Measurements from ENCODE around the gene RBM33.
A peak's percentile ranks its signal among the peaks of the same experiment; 100 is the strongest.

Gene RBM33

DNA sequence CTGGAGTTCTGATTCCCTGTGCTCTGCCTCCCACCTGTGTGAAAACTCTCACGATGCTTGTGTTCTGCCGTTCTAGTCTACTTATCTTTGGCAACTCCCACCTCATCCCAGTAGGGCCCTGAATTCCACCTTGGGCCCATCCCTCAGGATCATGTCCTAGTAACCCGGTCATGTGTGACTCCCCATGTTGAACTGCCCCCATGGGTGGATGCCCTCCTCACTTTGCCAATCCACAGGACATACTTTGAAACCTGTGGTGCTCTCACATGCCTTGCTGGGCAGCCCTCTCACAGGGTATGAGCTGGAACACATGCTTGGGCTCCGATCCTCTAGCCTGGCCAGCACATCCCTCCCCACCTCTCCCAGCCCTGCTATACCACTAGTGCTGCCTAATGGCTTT is 3.8 kb upstream of the RBM33 start:
- ATAC-seq (no peak), DNase-seq (no peak)
- no peak overlapping the region for H3K27ac Mint-ChIP-seq
- H3K36me3 Mint-ChIP-seq (ENCODE audit: low read depth) = peaks cover 47% of the 10 kb centered on the region
- H3K4me1 Mint-ChIP-seq = peaks cover 24% of the 10 kb centered on the region
- H3K27me3 Mint-ChIP-seq = peaks cover 9% of the 10 kb centered on the region
- H3K9me3 Mint-ChIP-seq = peaks cover 26% of the 10 kb centered on the region
- H3K4me3 Mint-ChIP-seq = no peak overlapping the region

DNA sequence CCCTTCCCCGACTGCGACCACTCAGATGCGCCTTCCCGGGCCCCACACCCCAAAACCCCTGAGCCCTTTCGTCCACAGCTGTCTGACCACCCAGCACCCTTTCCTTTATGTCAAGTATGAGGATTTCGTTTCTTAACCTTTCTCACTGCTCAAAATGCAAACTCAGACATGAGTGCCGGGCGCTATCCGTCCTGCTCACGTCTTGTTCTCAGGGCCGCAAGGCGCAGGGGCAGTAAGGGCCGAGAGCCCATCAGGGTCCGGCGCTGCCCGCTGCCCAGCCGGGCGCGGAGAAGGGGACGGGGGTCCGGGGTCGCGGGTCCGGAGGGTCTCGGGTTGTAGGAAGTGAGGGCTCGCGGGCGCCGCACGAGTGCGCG is 670 bp upstream of the RBM33 start:
- peaks cover 51% of the 10 kb centered on the region for H3K4me1 Mint-ChIP-seq
- H3K27me3 Mint-ChIP-seq = no peaks in the 10 kb centered on the region
- peak overlapping the region; percentile 99 for H3K27ac Mint-ChIP-seq
- peaks cover 71% of the 10 kb centered on the region for H3K36me3 Mint-ChIP-seq (ENCODE audit: low read depth)
- DNase-seq (no peak), ATAC-seq (peak; percentile 16)
- H3K4me3 Mint-ChIP-seq = peak overlapping the region; percentile 97
- H3K9me3 Mint-ChIP-seq = peaks cover 8% of the 10 kb centered on the region

DNA sequence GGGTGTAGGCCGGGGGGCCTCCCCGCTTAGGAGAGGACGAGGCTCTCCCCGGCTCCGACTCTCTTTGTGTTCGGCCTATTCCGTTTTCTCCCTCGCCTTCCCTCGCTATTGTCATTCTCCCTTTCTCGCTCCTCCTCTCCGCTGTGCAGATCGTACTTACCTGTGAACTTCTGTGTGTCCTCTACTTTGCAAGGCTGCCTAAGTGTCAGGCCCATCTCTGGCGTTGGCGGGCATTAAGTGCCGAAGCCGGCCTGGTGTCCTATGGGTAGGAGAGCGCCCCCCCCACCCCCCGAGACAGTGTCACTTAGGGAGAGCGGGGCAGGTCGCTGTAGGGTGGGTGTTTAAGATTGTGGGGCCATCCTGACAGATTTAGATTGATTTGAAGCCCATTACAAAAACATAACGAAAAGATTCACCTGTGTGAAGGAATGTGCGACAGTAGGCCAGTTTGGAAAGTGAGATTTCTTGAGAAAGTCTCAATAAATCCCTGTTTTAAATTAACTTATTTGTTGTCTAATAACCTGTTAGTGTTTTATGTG is 579 bp downstream of the RBM33 start:
- Mint-ChIP-seq H3K27me3 (no peaks in the 10 kb centered on the region), H3K9me3 (peaks cover 13% of the 10 kb centered on the region), H3K4me1 (peaks cover 63% of the 10 kb centered on the region), H3K4me3 (peak overlapping the region; percentile 97), H3K27ac (peak overlapping the region; percentile 98), H3K36me3 (ENCODE audit: low read depth) (peaks cover 77% of the 10 kb centered on the region)
- peak; percentile 50 for ATAC-seq
- DNase-seq = peak; percentile 54

DNA sequence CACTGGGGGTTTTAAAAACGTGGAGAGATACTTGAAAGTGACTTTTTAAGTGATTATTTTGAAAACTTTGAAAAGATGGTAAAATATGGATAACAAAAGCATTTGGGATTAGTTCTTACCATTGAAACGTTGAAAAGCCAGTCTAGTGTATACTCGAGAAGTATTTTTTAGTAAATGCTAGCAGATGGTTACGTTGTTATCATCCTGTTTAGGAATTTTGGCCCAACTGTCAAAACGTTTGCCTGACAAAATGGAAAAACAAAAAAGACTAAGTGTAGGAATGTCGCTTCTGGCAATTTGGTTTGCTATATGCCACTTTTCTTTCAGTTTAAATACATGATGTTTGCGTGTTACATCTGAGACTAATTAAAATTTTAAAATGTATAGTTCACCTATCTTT is 1.2 kb downstream of the RBM33 start:
- Mint-ChIP-seq H3K4me3 (peak overlapping the region; percentile 97), H3K27me3 (no peaks in the 10 kb centered on the region), H3K4me1 (peaks cover 67% of the 10 kb centered on the region), H3K36me3 (ENCODE audit: low read depth) (peaks cover 75% of the 10 kb centered on the region), H3K27ac (peak overlapping the region; percentile 98), H3K9me3 (peaks cover 13% of the 10 kb centered on the region)
- no peak for ATAC-seq
- DNase-seq = no peak

DNA sequence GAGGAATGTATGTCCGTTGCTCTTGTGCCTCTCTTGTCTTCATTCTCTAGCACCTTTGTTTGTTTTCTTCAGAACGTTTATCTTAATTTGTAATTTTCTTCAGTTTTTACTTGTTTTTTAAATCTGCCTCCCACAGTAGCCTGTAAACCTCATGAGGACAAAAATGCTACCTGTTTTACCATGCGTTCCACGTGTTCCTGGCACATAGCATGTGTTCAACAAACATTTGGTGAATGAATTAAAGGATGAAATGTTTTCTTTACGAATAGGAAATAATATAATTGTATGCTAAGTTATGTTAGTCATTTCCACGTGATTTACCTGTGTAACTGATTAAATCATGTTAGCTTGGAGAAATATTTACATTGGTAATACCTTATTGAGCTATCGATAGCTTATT is 2.2 kb downstream of the RBM33 start:
- no peaks in the 10 kb centered on the region for H3K27me3 Mint-ChIP-seq
- ATAC-seq = no peak
- peak overlapping the region; percentile 64 for H3K27ac Mint-ChIP-seq
- DNase-seq = no peak
- peak overlapping the region; percentile 97 for H3K4me3 Mint-ChIP-seq
- peaks cover 73% of the 10 kb centered on the region for H3K4me1 Mint-ChIP-seq
- H3K9me3 Mint-ChIP-seq = peaks cover 13% of the 10 kb centered on the region
- peaks cover 68% of the 10 kb centered on the region for H3K36me3 Mint-ChIP-seq (ENCODE audit: low read depth)

DNA sequence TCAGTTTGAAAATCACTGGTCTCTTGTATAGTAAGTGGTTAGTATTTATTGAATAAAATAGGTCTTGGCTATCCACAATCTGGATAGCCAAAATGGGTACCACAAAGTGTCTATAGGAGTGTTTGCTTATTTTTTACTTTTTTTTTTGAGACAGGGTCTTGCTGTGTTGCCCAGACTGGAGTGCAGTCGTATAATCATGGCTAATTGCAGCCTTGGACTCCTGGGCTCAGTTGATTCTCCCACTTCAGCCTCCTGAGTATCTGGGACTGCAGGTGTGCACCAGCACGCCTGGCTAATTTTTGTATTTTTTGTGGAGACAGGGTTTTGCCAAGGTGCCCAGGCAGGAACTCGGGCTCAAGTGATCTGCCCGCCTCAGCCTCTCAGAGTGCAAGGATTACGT is 2.8 kb downstream of the RBM33 start:
- peaks cover 79% of the 10 kb centered on the region for H3K4me1 Mint-ChIP-seq
- no peak overlapping the region for H3K4me3 Mint-ChIP-seq
- peaks cover 63% of the 10 kb centered on the region for H3K36me3 Mint-ChIP-seq (ENCODE audit: low read depth)
- H3K9me3 Mint-ChIP-seq = peaks cover 13% of the 10 kb centered on the region
- ATAC-seq = no peak
- H3K27me3 Mint-ChIP-seq = no peaks in the 10 kb centered on the region
- DNase-seq = no peak
- H3K27ac Mint-ChIP-seq = peak overlapping the region; percentile 49

DNA sequence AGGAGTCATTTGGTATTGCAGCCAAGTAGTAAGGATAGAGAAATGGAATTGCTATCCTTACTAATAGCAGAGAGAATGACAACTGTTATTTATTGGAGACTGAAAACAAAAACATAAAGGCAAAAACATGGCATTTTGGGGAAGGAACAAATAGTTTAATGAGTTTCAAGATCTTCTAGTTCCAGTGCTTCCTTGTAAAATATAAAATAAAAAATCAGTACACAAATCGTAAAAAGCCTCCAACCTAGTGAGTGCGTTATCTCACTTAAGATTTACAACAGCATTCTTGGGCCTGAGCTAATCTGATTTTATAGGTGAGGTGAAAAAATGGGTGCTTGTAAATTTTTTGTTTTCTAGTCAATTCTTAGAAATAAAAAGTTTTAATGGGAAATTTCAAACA is 3.3 kb downstream of the RBM33 start:
- H3K27ac Mint-ChIP-seq = no peak overlapping the region
- ATAC-seq (no peak), DNase-seq (no peak)
- H3K9me3 Mint-ChIP-seq = peaks cover 13% of the 10 kb centered on the region
- H3K36me3 Mint-ChIP-seq (ENCODE audit: low read depth) = peaks cover 64% of the 10 kb centered on the region
- no peak overlapping the region for H3K4me3 Mint-ChIP-seq
- peaks cover 81% of the 10 kb centered on the region for H3K4me1 Mint-ChIP-seq
- H3K27me3 Mint-ChIP-seq = no peaks in the 10 kb centered on the region

DNA sequence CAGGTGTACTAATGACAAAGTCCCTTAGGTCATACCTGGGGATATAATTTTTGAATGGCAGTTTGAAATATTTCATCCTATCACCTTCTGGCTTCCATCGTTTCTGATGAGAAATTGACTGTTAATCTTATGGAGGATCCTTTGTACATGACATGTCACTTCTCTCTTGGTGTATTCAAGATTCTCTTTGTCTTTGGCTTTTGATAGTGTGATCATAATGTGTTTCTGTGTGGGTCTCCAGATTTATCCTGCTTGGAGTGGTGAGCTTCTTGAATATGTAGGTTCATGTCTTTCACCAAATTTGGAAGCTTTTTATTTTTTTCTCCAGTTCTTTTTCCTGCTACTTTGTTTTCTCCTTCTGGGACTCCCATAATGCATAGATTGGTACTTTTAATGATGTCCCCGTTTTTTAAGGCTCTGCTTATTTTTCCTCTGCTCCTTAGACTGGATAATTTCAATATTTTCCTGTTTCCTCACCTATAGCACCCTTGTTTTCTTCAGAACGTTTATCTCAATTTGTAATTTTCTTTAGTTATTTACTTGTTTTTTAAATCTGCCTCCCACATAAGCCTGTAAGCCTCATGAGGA is 4.4 kb downstream of the RBM33 start:
- ATAC-seq (no peak), DNase-seq (no peak)
- Mint-ChIP-seq H3K36me3 (ENCODE audit: low read depth) (peaks cover 53% of the 10 kb centered on the region), H3K4me1 (peaks cover 80% of the 10 kb centered on the region), H3K9me3 (peaks cover 13% of the 10 kb centered on the region), H3K4me3 (no peak overlapping the region), H3K27ac (no peak overlapping the region), H3K27me3 (no peaks in the 10 kb centered on the region)

DNA sequence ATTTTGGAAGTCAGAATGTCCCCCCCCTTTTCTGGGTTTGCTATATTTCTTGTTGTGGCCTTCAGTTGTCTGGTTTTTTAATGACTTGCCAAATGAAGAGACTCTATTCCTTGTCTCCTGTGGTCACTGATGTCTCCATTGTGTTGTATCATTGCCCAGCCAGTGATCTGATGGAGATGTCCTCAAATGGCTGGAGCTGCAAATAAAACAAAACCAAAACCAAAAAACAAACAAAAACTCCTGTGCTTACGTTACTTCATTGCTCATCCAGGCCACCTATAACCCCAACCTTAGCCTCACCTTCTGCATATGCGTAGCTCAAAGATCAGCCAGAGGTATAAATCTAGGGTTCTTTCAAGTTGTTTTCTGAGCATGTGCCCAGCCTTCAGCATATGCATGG is 5.1 kb downstream of the RBM33 start:
- DNase-seq = no peak
- Mint-ChIP-seq H3K27ac (peak overlapping the region; percentile 37), H3K4me1 (peaks cover 85% of the 10 kb centered on the region), H3K4me3 (no peak overlapping the region), H3K36me3 (ENCODE audit: low read depth) (peaks cover 51% of the 10 kb centered on the region), H3K27me3 (no peaks in the 10 kb centered on the region), H3K9me3 (peaks cover 13% of the 10 kb centered on the region)
- ATAC-seq = no peak

DNA sequence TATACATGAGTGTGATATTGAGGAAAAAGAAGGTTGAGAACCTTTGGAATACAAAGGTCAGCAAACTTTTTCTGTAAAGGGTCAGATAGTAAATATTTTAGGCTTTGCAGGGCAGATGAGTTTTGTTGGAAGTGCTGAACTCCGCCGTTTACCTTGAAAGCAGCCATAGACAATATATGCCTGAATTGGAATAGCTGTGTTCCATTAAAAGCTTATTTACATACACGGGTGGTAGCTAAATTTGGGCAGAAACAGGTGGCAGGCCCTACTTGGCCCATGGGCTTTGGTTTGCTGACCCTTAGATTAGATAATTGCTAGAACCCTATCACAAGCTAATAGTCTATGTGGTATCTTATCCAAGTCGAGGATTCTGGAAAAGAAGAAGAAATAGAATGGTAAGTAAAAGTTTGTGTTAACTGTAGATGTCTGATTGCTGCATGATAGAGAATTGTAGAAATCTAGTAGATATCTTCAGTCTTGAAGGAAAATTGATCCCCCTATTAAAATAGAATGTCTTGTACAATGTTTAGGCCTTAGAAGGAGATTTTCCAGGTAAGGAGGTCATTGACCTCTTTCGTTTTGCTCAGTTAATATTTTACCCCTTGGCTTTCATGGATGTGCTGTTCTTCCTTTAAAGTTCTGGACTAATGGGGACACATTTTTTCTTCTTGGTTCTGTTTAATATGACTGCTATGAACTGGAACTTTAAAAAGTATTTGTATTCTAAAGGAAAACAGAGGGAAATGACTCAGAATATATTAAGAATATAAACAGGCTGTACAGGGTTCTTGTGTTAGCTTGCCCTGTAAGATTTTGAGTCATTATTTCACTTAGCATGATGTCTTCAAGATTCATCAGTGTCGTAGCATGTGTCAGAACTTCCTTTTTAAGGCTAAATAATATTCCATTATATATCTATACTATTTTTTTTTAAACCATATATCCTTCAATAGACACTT is 8.0 kb downstream of the RBM33 start:
- Mint-ChIP-seq H3K4me1 (peaks cover 82% of the 10 kb centered on the region), H3K27ac (no peak overlapping the region), H3K27me3 (no peaks in the 10 kb centered on the region), H3K36me3 (ENCODE audit: low read depth) (peaks cover 38% of the 10 kb centered on the region), H3K4me3 (no peak overlapping the region), H3K9me3 (peaks cover 13% of the 10 kb centered on the region)
- ATAC-seq (no peak), DNase-seq (no peak)

DNA sequence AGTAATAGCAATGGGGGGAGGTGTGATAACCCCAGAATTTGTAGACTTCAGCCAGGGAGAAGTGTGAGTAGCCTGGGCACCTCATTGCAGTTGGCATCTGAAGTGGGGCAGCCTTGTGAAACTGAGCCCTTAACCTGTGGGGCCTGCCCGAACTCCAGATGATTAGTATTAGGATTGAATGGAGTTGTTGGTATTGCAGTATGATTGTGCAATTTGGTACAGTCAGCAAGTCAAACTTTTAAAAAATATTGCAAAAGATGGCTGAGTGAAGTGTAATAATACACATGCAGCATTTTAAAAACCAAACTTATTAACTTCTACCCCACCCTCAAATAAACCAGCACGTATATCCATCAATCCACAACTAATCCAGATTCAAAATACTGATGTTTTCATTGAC is 9.3 kb downstream of the RBM33 start:
- H3K4me3 Mint-ChIP-seq = no peak overlapping the region
- peaks cover 85% of the 10 kb centered on the region for H3K4me1 Mint-ChIP-seq
- H3K27me3 Mint-ChIP-seq = no peaks in the 10 kb centered on the region
- peaks cover 5% of the 10 kb centered on the region for H3K9me3 Mint-ChIP-seq
- H3K27ac Mint-ChIP-seq = peak overlapping the region; percentile 13
- no peak for DNase-seq
- H3K36me3 Mint-ChIP-seq (ENCODE audit: low read depth) = peaks cover 25% of the 10 kb centered on the region
- no peak for ATAC-seq

DNA sequence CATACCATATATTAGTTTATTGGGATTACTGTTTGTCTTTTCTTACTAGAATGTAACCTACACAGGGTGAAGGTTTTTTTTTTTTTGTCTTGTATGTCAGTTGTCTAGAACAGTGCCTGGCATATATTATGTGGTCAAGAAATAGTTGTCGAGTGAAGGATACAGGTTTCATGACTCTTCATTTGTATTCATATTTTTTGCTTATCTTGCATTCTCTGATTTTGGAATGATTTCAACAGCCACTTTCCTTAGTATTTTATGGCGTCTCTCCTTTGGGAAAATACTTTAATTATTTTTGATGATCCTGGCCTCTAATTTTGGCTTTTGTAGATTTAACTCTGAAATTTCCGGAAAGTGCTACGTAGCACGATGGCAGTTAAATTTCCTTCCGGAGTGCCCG is 12.4 kb downstream of the RBM33 start:
- DNase-seq (no peak), ATAC-seq (no peak)
- H3K9me3 Mint-ChIP-seq = peaks cover 8% of the 10 kb centered on the region
- peaks cover 86% of the 10 kb centered on the region for H3K4me1 Mint-ChIP-seq
- H3K27ac Mint-ChIP-seq = no peak overlapping the region
- H3K27me3 Mint-ChIP-seq = no peaks in the 10 kb centered on the region
- peaks cover 16% of the 10 kb centered on the region for H3K36me3 Mint-ChIP-seq (ENCODE audit: low read depth)
- no peak overlapping the region for H3K4me3 Mint-ChIP-seq

DNA sequence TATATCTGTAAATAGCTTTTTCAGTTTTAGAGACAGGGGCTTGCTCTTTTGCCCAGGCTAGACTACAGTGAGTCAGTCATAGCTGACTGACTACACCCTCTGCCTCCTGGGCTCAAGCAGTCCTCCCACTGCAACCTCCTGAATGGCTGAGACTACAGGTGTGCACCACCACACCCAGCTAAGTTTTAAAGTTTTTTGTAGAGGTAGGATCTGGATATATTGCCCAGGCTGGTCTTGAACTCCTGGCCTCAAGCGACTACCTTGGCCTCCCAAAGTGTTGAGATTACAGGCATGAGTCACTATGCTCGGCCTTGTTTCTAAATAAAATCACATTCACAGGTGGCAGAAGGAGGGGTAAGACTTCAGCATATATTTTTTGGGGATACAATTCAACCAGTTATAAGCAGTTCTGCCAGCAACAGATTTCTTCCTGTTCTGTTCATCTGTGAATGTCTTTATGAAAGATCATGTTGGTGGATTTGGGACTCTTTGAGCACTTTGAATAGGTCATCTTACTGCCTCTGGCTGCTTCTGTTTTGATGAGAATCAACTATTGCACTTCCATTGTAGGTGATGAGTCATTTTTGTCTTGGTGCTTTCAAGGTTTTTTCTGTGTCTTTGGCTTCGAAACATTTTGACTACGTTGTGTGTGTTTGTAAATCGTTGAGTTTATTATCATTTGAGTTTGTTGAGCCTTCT is 15.7 kb downstream of the RBM33 start:
- DNase-seq (no peak), ATAC-seq (peak; percentile 81)
- H3K4me1 Mint-ChIP-seq = peaks cover 84% of the 10 kb centered on the region
- peak overlapping the region; percentile 21 for H3K4me3 Mint-ChIP-seq
- H3K27me3 Mint-ChIP-seq = no peaks in the 10 kb centered on the region
- peaks cover 18% of the 10 kb centered on the region for H3K36me3 Mint-ChIP-seq (ENCODE audit: low read depth)
- H3K27ac Mint-ChIP-seq = peak overlapping the region; percentile 71
- peaks cover 8% of the 10 kb centered on the region for H3K9me3 Mint-ChIP-seq

DNA sequence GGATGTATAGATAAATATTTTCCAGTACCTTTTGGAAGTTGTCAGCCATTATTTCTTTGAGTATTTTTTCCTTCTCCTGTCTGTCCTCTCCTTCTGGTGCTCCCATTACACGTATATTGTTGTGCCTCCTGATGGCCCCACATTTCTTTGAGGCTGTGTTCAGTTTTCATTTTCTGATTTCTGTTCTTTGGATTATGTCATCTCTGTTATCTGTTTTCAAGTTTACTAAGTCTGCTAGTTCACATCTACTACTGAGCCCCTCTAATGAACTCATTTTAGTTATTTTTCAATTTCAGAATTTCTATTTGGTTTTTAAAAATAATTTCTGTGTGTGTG is 16.3 kb downstream of the RBM33 start:
- peaks cover 87% of the 10 kb centered on the region for H3K4me1 Mint-ChIP-seq
- peak overlapping the region; percentile 21 for H3K4me3 Mint-ChIP-seq
- peak overlapping the region; percentile 71 for H3K27ac Mint-ChIP-seq
- ATAC-seq = no peak
- no peaks in the 10 kb centered on the region for H3K27me3 Mint-ChIP-seq
- DNase-seq = no peak
- peaks cover 21% of the 10 kb centered on the region for H3K36me3 Mint-ChIP-seq (ENCODE audit: low read depth)
- peaks cover 8% of the 10 kb centered on the region for H3K9me3 Mint-ChIP-seq
